ENCODE results near the gene SYT7. TPM values are rescaled to one million over a fixed set of nuclear protein-coding genes. Genes with fewer than 3 reads are reported as not detected.

Gene SYT7
- total RNA-seq, result 3.8 and 4.1 TPM in 2 replicates
- long read RNA-seq, result 0 reads

GRCh38 chr11:61581030-61581928 is at the start of gene SYT7:
SYT7 (minus strand) TSS chr11:61581076; CDS start chr11:61580820, 256 bp downstream.
- Mint-ChIP-seq H3K27ac (ENCODE audit: unreplicated experiment) (no peak within 1 kb of the TSS), H3K27me3 (ENCODE audit: low read depth) (peaks cover 75% of the 10 kb centered on the region), H3K4me1 (peaks cover 18% of the 10 kb centered on the region), H3K4me3 (peak within 1 kb of the TSS; percentile 85), H3K36me3 (ENCODE audit: low read depth) (no peaks in the 10 kb centered on the region), H3K9me3 (no peaks in the 10 kb centered on the region)
- peak; percentile 100 for DNase-seq (ENCODE audit: low read depth, low spot score)
- TF ChIP-seq CTCF (conservative IDR thresholded peaks at IDR 0.05), result peak; percentile 39

GRCh38 chr11:61630089-61630488 is 49.2 kb upstream of the SYT7 start:
- peak overlapping the region; percentile 39 for H3K4me3 Mint-ChIP-seq
- no peak for DNase-seq (ENCODE audit: low read depth, low spot score)
- H3K4me1 Mint-ChIP-seq, result peaks cover 30% of the 10 kb centered on the region
- H3K9me3 Mint-ChIP-seq, result no peaks in the 10 kb centered on the region
- H3K27me3 Mint-ChIP-seq (ENCODE audit: low read depth), result no peaks in the 10 kb centered on the region
- no peaks in the 10 kb centered on the region for H3K36me3 Mint-ChIP-seq (ENCODE audit: low read depth)
- TF ChIP-seq CTCF (conservative IDR thresholded peaks at IDR 0.05), result no peak
- peak overlapping the region; percentile 2 for H3K27ac Mint-ChIP-seq (ENCODE audit: unreplicated experiment)

DNA sequence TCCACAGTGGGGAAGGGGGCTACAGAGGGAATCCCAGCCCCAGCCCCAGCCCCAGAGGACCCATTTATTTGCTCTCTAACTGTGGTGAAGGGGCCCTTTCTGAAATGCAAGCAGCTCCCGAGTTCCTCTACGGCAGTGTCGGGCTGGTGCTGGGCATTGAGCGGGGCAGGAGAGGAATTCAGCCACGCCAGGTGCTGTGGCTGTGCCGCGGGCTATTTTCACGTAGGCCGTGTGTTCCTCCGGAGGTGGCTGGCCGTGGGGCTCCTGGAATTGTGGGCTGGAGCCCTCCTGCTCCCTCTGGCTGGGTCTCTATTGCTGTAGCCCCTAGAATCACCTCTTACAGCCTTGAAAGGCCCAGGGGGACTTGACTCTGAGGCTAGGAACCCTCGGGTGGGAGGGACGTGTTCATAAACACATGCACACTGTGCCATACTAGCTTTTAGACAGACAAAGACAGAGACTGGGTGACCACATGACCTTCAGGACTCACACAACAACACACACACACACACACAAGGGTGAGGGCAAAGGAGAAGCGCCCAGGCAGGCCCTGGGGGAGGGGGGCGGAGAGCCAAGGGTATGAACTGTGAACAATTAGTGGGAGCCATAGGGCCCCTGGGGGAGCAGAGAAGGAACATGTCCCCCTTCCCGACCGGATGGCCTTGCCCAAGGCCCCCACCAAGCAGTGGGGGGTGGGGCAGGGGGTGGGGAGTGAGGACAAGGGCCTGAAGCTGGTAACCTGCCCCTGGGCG is 48.4 kb upstream of the SYT7 start:
- Mint-ChIP-seq H3K36me3 (ENCODE audit: low read depth) (no peaks in the 10 kb centered on the region), H3K4me3 (peak overlapping the region; percentile 20), H3K27me3 (ENCODE audit: low read depth) (no peaks in the 10 kb centered on the region), H3K27ac (ENCODE audit: unreplicated experiment) (peak overlapping the region; percentile 24), H3K4me1 (peaks cover 30% of the 10 kb centered on the region), H3K9me3 (no peaks in the 10 kb centered on the region)
- no peak for DNase-seq (ENCODE audit: low read depth, low spot score)
- no peak for TF ChIP-seq CTCF (conservative IDR thresholded peaks at IDR 0.05)

GRCh38 chr11:61628662-61628970 is 47.7 kb upstream of the SYT7 start:
- no peaks in the 10 kb centered on the region for H3K27me3 Mint-ChIP-seq (ENCODE audit: low read depth)
- no peak overlapping the region for H3K27ac Mint-ChIP-seq (ENCODE audit: unreplicated experiment)
- H3K36me3 Mint-ChIP-seq (ENCODE audit: low read depth), result no peaks in the 10 kb centered on the region

More at GRCh38 chr11:61628662-61628970, 47.7 kb upstream of the SYT7 start:
- peaks cover 30% of the 10 kb centered on the region for H3K4me1 Mint-ChIP-seq
- H3K4me3 Mint-ChIP-seq, result no peak overlapping the region
- no peaks in the 10 kb centered on the region for H3K9me3 Mint-ChIP-seq
- DNase-seq (ENCODE audit: low read depth, low spot score), result no peak
- no peak for TF ChIP-seq CTCF (conservative IDR thresholded peaks at IDR 0.05)
